Neural cell (in vitro differentiated cells): ENCODE data around the gene TRIM60. TPM values are rescaled to one million over a fixed set of nuclear protein-coding genes. Genes with fewer than 3 reads are reported as not detected.

Experiments used
- H2AFZ ChIP-seq: fragments of 200-600, 300-800 bp; sonication (generic), shearing (Covaris generic); 2 replicates; pipeline ENCODE4 v1.6.0; 2014; ENCODE audit warnings: low read depth, mild to moderate bottlenecking, antibody characterized with exemption, low read length, moderate library complexity
- H3F3A ChIP-seq: fragments of 200-600 bp; shearing (Covaris generic); 2 replicates; pipeline ENCODE4 v1.6.1; 2016; ENCODE audit warnings: mild to moderate bottlenecking, moderate library complexity, mixed read lengths, antibody characterized with exemption, low read length; ENCODE audit not compliant: insufficient read depth, poor library complexity, severe bottlenecking
- H3K27ac ChIP-seq: fragments of 200-600, 300-800 bp; sonication (generic), shearing (Covaris generic); 2 replicates; pipeline ENCODE4 v1.5.1; 2014; ENCODE audit warnings: mild to moderate bottlenecking, low read length, moderate library complexity
- H3K27me3 ChIP-seq: fragments of 300-800, 200-600 bp; sonication (generic), shearing (Covaris generic); 2 replicates; pipeline ENCODE4 v1.6.0; 2014; ENCODE audit warnings: mild to moderate bottlenecking, low read depth, low read length, moderate library complexity; ENCODE audit not compliant: insufficient read depth
- H3K36me3 ChIP-seq: fragments of 300-800, 200-600 bp; sonication (generic), shearing (Covaris generic); 2 replicates; pipeline ENCODE4 v1.5.1; 2014; ENCODE audit warnings: mild to moderate bottlenecking, antibody characterized with exemption, low read length, moderate library complexity; ENCODE audit not compliant: insufficient read depth
- H3K4me2 ChIP-seq: fragments of 300-800, 200-600 bp; sonication (generic), shearing (Covaris generic); 2 replicates; pipeline ENCODE4 v1.6.0; 2014; ENCODE audit warnings: mild to moderate bottlenecking, low read length
- H3K4me3 ChIP-seq: fragments of 300-800, 200-600 bp; sonication (generic), shearing (Covaris generic); 2 replicates; pipeline ENCODE4 v1.5.1; 2014; ENCODE audit warnings: mild to moderate bottlenecking, low read length, moderate library complexity
- H3K79me2 ChIP-seq: fragments of 200-600 bp; shearing (Covaris generic); replicated peaks from 2 replicates; pipeline ENCODE4 v1.6.0; 2014; ENCODE audit warnings: mild to moderate bottlenecking, low read length, moderate library complexity; ENCODE audit not compliant: insufficient read depth
- H3K9ac ChIP-seq: fragments of 300-800, 200-600 bp; sonication (generic), shearing (Covaris generic); 2 replicates; pipeline ENCODE4 v1.6.1; 2016; ENCODE audit warnings: mild to moderate bottlenecking, low read length, mixed read lengths
- H3K9me2 ChIP-seq: fragments of 200-600 bp; shearing (Covaris generic); 2 replicates; pipeline ENCODE4 v1.6.1; 2016; ENCODE audit warnings: mild to moderate bottlenecking, low read length, mixed read lengths; ENCODE audit not compliant: insufficient read depth
- H3K9me3 ChIP-seq: fragments of 200-600, 300-800 bp; sonication (generic), shearing (Covaris generic); 2 replicates; pipeline ENCODE4 v1.6.1; 2016; ENCODE audit warnings: mild to moderate bottlenecking, mixed run types, low read length, moderate library complexity, mixed read lengths
- H4K20me1 ChIP-seq: fragments of 200-600 bp; shearing (Covaris generic); 2 replicates; pipeline ENCODE4 v1.6.1; 2016; ENCODE audit warnings: mild to moderate bottlenecking, mixed run types; ENCODE audit not compliant: insufficient read depth
- CTCF ChIP-seq: fragments of 450-650 bp; IDR thresholded peaks from 2 replicates; pipeline ENCODE4 v1.5.1; 2014; ENCODE audit warnings: antibody characterized with exemption, mild to moderate bottlenecking, moderate library complexity; ENCODE audit not compliant: poor library complexity, severe bottlenecking
- EP300 ChIP-seq: fragments of 450-650 bp; conservative IDR thresholded peaks from 2 replicates; pipeline ENCODE4 v1.6.1; 2014; ENCODE audit warnings: antibody characterized with exemption, mild to moderate bottlenecking, moderate library complexity; ENCODE audit not compliant: poor library complexity, severe bottlenecking
- EZH2 ChIP-seq: fragments of 200-600, 300-800 bp; shearing (Covaris generic), sonication (generic); IDR thresholded peaks from 2 replicates; pipeline ENCODE4 v1.6.1; 2014; ENCODE audit warnings: antibody characterized with exemption, low read length, borderline replicate concordance, mild to moderate bottlenecking; ENCODE audit not compliant: insufficient read depth, poor library complexity, severe bottlenecking
- MXI1 ChIP-seq: fragments of 450-650 bp; conservative IDR thresholded peaks from 2 replicates; pipeline ENCODE4 v1.6.1; 2014; ENCODE audit warnings: antibody characterized with exemption, mild to moderate bottlenecking; ENCODE audit not compliant: poor library complexity, severe bottlenecking
- POLR2AphosphoS5 ChIP-seq: IDR thresholded peaks from 2 replicates; pipeline ENCODE4 v1.6.1; 2012
- RAD21 ChIP-seq: fragments of 450-650 bp; conservative IDR thresholded peaks from 2 replicates; pipeline ENCODE4 v1.6.1; 2014; ENCODE audit warnings: antibody characterized with exemption, mild to moderate bottlenecking, moderate library complexity
- REST ChIP-seq: IDR thresholded peaks from 2 replicates; pipeline ENCODE4 v1.6.1; 2012; ENCODE audit warnings: borderline replicate concordance
- SMC3 ChIP-seq: fragments of 450-650 bp; conservative IDR thresholded peaks from 2 replicates; pipeline ENCODE4 v1.6.1; 2014; ENCODE audit warnings: antibody characterized with exemption, mild to moderate bottlenecking, moderate library complexity; ENCODE audit not compliant: poor library complexity
- TAF1 ChIP-seq: IDR thresholded peaks from 2 replicates; pipeline ENCODE4 v1.6.1; 2012; ENCODE audit warnings: low read depth
- polyA plus RNA-seq: library from polyadenylated mRNA; depleted of rRNA; stranded (reverse); fragments of >200 nt; gene quantifications from 2 replicates; pipeline ENCODE4 v1.2.3, GENCODE V29; 2014
- small RNA-seq, 3 experiments: library from RNA; depleted of rRNA; stranded (forward); fragments of <200 nt; gene quantifications; one replicate each; pipeline ENCODE3, GENCODE V24; 2012

The TRIM60 gene
- polyA plus RNA-seq, 1 donor from 2014 or later: not detected

- H3K4me3 ChIP-seq: no peak overlapping the region
- no peak overlapping the region for H3K9ac ChIP-seq
- no peak overlapping the region for H3K4me2 ChIP-seq
- no peaks in the 10 kb centered on the region for H3K9me3 ChIP-seq
- H3K79me2 ChIP-seq: no peaks in the 10 kb centered on the region
- no peaks in the 10 kb centered on the region for H3K27me3 ChIP-seq
- TF ChIP-seq REST (no peak), MXI1 (no peak), CTCF (no peak), EP300 (no peak), TAF1 (no peak), RAD21 (no peak), EZH2 (no peak), POLR2AphosphoS5 (no peak), SMC3 (no peak)
- no peaks in the 10 kb centered on the region for H4K20me1 ChIP-seq
- no peaks in the 10 kb centered on the region for H3K36me3 ChIP-seq
- no peak overlapping the region for H3K27ac ChIP-seq
- no peaks in the 10 kb centered on the region for H3K9me2 ChIP-seq
- no peak overlapping the region for H2AFZ ChIP-seq
- H3F3A ChIP-seq: no peaks in the 10 kb centered on the region
Observed at GRCh38 chr4:165088366-165088765, 56.6 kb downstream of the TRIM60 start.

Small RNAs within 50 kb of the gene (small RNA-seq; reads per million reads assigned to genes)
- 0 reads per million in 3 experiments for gene AC106872.12

Other genes starting within 250 kb of the TRIM60 start
- gene APELA, start 154.8 kb upstream of the TRIM60 start, polyA plus RNA-seq: not detected in 2 replicates
- not detected in 2 replicates for gene TRIM61, start 54.3 kb upstream of the TRIM60 start, polyA plus RNA-seq
- gene TRIM75, start 21.9 kb downstream of the TRIM60 start, polyA plus RNA-seq: not detected in 2 replicates
- 8.0 and 10.5 TPM in 2 replicates for gene TMEM192, start 80.9 kb downstream of the TRIM60 start, polyA plus RNA-seq
- gene KLHL2, start 175.6 kb downstream of the TRIM60 start, polyA plus RNA-seq: 40.3 and 42.8 TPM in 2 replicates